ENCODE results near the gene UBE2I. TPM values are rescaled to one million over a fixed set of nuclear protein-coding genes. Genes with fewer than 3 reads are reported as not detected.

The UBE2I gene
- total RNA-seq, 1 donor from 2014 or later, result 86.6 TPM

DNA sequence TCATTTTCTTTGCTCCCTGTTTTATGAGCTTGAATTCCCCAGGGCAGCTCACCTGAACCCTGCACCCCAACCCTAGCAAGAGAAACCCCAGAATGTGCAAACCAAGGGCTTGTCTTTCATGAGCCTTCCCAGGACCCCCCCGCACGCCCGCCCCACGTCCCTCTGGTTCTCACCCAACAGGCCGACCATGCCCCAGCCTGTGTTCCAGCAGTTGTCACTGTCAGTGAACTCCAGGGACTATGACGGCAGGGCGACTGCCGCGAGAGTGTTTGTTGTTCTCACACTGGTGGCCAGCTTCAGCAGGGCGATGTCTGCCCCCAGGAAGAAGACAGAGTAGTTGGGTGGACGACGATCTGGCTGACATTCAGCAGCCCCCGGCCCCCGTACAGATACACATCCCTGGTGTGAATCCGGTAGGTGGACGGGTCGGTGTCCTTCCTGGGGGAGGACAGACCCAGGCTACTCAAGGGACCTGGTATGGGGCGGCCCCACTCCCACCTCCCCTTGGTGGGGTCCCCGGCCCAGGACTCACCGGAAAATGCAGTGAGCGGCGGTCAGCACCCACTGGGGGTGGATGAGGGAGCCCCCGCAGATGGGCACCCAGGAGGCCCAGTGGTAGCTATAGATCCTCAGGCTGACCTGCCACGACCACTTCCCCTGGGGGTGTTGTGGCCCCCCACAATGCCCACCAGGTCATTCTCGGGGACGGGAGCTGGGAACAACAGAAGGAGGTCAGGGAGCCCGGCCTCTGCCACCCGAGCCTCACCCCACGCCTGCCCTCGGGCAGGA is 33.5 kb upstream of the UBE2I start:
- intact Hi-C loops (cut with DNase I), result loop anchor here (10.0 kb wide), 1 partner anchor 59 kb away; the partner anchor contains the start of gene BAIAP3
- no peak for DNase-seq (ENCODE audit: low spot score)

DNA sequence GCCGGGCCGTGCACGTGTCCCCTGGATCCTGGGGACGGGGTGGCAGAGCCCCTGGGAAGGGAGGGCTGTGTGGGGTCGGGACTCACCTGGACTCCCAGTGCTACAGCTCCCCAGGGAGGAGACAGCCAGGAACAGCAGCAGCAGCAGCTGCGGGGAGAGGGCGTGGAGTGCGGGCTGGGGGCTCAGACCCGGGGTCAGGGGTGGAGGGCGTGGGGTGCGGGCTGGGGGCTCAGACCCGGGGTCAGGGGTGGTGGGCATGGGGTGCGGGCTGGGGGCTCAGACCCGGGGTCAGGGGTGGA is 32.9 kb upstream of the UBE2I start:
- intact Hi-C loops (cut with DNase I), result loop anchor here (10.0 kb wide), 1 partner anchor 58 kb away; the partner anchor contains the start of gene BAIAP3
- no peak for DNase-seq (ENCODE audit: low spot score)

DNA sequence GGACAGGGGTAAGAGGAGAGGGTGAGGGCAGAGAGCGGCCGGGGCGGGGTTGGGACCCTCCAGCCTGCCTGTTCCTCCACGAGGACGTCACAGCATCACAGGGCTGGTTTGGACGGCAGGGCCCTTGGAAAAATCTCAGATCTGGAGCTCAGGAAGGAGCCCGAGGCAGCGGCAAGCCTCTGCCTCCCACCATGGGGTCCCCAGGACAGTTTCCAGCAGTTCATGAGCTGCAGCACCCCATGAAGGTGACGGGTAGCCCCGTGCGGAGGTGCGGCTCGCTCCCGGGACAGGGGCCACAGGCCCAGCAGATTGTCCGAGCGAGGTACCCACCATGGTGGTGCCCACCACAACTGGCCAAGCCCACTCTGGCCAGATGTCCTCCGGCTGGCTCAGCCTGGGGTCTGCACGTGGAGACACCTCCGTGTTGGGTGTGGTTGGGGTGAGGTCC is 32.3 kb upstream of the UBE2I start:
- no peak for DNase-seq (ENCODE audit: low spot score)
- intact Hi-C loops (cut with DNase I), result loop anchor here (10.0 kb wide), 1 partner anchor 58 kb away; the partner anchor contains the start of gene BAIAP3

GRCh38 chr16:1277617-1278282 is 31.7 kb upstream of the UBE2I start:
- intact Hi-C loops (cut with DNase I), result loop anchor here (10.0 kb wide), 1 partner anchor 57 kb away; the partner anchor contains the start of gene BAIAP3
- no peak for DNase-seq (ENCODE audit: low spot score)

DNA sequence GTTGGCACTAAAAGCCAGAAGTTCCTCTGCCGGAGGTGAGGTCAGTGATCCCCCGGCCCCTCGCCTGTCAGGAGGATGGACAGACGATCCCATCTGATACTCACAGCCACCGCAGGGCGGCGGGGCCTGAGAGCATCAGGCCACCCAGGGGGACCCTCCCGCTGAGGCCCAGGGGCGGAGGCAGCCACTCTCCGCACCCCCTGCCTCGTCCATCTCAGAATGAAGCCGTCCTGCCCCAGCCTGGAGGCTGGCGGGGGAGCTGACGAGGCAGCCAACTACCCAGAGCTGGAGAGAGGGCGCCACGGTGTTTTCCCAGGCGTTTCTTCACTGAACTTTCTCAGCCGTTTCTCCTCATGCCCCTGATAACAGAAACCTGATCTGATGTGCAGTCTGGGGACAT is 31.0 kb upstream of the UBE2I start:
- intact Hi-C loops (cut with DNase I), result loop anchor here (10.0 kb wide), 1 partner anchor 56 kb away; the partner anchor contains the start of gene BAIAP3
- DNase-seq (ENCODE audit: low spot score), result no peak

DNA sequence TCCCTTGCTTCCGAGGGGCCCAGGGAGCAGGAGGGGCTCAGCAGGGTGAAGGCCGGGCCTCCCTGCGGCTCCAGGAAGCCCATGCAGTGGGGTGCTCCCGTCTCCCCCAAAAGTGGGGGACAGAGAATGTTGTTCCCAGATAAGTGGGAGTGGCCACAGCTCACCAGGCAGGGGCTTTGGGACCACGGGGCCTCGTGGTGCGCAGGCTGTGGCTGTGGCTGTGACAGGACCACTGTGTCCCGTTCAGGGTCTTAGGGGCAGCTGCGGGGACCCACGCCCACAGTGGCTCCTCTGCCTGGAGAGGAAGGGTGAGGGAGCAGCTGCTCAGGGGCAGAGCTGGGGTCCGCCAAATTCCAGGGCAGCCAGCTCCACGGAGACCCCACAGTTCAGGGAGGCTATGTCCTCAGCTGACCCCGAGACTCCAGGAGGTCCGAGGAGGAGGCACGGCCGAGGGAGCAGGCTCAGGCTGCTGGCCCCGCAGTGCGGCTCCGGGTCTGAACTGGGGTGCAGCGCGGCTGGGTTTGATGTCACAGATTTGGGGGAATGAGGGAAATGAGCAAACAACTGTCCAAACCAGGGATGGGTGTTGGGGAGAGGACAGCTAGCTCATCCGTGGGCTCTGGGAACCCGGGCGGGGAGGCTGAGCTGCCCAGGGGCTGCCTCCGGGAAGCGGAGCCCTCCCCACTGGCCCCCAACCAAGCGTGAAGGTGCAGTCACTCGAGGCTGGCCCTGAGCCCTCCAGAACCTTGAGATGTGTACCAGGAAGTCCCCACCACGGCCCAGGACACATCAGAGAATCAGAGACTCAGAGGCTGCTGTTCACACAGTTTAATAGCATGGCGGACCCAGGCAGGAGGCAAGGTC is 30.1 kb upstream of the UBE2I start:
- intact Hi-C loops (cut with DNase I), result loop anchor here (10.0 kb wide), 1 partner anchor 55 kb away; the partner anchor contains the start of gene BAIAP3
- no peak for DNase-seq (ENCODE audit: low spot score)

DNA sequence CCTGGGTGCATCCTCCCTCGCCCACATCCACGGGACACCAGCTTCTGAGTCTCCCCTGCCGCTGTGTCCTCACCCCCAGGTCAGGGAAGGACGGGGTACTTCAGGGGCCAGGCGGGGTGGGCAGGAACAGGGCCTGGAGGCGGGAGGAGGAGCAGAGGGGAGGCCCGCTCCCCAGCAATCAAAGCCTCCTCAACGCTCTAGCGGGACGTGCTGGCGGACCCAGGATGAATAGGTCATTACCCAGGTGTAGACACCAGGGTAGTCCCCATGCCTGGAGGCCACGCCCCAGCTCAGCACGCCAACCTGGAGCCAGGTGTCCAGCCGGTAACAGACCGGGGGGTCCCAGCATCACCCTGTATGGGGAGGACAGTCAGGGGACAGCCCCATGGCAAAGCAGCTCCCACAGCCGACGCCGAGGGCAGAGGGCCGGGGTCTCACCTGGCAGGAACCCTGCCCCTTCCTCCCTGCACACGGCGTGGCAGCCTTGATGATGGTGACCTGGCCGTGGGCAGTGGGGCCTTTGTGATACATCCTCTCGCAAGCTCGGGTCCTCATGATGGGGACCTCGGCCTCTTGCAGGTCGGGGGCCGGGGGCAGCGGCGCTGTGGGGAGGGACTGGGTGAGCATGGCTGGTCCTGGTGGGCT is 29.4 kb upstream of the UBE2I start:
- no peak for DNase-seq (ENCODE audit: low spot score)
- intact Hi-C loops (cut with DNase I), result loop anchor here (10.0 kb wide), 1 partner anchor 55 kb away; the partner anchor contains the start of gene BAIAP3

DNA sequence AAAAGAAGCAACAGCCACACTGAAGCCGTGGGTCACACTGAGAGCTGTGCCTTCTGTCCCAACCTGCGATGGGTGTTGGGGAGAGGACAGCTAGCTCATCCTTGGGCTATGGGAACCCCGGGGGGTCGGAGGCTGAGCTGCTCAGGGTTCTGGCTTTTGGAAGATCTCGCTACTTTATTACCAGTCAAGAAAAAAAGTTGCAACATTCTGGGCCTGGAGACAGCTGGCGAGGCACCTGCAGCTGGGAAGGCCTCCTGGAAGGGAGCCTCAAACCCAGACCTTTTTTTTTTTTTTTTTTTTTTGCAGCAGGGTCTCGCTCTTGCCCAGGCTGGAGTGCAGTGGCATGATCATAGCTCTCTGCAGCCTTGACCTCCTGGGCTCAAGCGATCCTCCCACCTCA is 28.7 kb upstream of the UBE2I start:
- intact Hi-C loops (cut with DNase I), result no loop called here
- DNase-seq (ENCODE audit: low spot score), result no peak

DNA sequence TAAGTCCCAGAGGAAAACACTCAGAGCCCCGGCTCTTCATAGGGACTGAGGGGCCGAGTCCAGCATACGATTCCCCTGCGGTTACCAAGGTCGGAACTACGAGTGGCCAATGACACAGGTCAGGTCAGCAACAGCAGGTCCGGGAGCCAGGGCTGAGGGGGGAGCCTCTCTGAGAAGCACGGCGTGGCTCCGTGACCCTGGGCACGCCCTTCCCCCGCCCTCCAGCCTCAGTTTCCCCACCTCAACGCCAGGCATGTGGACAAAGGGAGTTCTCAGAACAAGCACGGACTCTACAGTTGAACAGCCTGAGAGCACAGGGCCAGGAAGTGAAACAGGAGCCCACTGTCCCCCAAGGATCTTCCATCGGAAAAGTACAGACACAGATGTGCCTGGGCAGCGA is 27.9 kb upstream of the UBE2I start:
- intact Hi-C loops (cut with DNase I), result no loop called here
- no peak for DNase-seq (ENCODE audit: low spot score)

DNA sequence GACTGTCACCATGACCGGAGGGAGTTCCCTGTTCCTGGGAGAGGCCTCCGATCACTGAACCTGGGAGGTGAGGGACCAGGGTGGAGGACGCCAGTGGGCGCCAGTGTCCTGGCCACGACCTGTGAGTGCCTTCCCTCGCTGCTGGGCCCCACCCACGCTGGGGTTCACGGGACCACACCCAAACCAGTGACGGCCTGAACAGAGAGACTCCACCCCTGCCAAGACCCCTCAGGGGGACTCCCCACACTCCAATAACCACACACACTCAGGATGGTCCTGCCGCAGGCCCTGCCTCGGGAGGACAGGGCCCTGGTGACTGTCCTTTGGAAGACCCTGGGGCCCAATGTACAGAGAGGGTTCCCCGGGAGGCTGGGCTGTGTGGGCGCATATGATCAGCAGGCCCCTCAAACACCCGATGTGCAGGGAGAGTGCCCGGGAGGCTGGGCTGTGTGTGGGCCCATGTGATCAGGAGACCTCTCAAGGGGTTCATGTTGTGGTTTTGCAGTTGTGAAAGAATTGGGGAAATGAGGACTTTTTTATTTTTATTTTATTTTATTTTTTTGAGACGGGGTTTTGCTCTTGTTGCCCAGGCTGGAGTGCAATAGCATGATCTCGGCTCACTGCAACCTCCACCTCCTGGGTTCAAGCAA is 27.0 kb upstream of the UBE2I start:
- intact Hi-C loops (cut with DNase I), result no loop called here
- DNase-seq (ENCODE audit: low spot score), result no peak

DNA sequence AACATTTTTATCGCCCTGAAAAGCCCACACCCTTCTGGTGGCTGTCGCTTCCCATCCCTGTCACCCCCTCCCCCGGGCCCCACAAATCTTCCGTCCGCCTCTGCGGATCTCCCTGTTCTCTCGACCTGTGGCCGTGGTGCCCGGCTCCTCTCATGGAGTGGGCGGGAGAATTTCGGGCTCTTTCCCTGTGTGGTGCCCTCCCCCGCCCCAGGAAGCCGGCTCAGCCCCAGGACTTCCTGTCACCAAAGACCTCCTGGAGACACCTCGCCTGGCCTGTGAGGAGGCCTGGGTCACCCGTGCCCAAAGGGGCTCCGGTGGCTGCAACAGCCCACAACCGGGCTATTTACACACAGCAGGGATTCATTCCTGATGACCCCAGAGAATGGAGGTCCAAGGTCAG is 26.1 kb upstream of the UBE2I start:
- DNase-seq (ENCODE audit: low spot score), result no peak
- intact Hi-C loops (cut with DNase I), result no loop called here

- intact Hi-C loops (cut with DNase I), result no loop called here
- no peak for DNase-seq (ENCODE audit: low spot score)
Observed at GRCh38 chr16:1283996-1284616, 25.3 kb upstream of the UBE2I start.

DNA sequence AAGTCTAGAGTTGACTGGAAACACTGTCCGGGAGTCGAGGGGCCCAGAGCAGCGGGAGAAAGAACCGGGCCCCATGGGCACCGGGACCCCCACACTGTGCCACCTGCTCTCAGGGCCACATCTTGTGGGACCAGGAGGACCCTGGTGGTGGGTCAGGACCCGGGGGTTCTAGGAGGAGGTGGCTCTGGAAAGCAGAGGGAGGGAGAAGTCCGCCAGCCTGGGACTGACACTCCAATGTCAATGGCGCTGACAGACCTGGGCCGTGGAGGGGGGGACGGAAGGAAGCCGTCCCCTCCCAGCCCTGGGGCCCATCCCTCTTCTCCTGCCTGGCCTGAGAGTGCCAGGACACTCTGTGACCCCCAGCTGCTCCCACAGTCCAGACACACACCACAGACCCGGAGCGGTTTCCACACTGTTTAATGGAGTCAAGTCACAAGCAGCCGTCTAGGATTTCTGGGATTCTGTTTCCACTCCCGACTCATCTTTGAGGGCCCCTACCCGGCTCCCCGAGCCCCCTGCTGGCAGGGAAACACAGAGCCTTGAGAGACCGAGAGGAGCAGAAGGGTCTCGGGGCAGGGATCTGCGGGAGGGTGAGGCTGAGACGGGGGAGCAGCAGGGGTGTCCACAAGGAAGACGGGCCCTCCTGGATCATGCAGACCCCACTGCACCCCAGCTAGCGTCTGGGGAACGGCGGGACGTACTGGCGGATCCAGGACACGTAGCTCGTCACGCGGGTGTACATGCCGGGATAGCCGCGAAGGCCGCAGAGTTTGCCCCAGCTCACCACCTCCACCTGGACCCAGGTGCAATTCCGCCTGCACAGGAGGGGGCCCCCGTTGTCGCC is 23.5 kb upstream of the UBE2I start:
- no peak for DNase-seq (ENCODE audit: low spot score)
- intact Hi-C loops (cut with DNase I), result no loop called here

DNA sequence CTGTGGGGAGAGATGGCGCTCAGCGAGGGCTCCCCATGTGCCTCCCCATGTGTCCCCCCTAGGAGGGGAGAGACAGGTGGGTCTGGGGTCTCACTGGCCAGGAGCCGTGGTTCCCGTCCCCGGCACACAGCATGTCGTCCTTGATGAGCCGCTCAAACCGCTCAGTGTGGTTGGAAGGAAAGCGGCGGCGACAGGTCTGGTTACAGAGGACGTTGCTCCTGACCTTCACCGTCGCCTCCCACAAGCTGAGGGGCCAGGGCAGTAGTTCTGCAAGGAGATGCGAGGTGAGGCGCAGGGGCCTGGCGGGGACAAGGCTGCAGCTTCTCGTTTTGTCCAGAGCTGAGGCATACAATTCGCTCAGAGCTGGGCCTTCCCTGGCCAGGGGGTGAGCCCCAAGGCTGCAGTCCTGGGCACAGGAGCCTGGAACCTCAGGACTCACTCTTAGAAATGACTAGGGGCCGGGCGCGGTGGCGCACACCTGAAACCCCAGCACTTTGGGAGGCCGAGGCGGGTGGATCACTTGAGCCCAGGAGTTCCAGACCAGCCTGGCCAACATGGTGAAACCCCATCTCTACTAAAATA is 22.8 kb upstream of the UBE2I start:
- no peak for DNase-seq (ENCODE audit: low spot score)
- intact Hi-C loops (cut with DNase I), result no loop called here

GRCh38 chr16:1287982-1288670 is 21.3 kb upstream of the UBE2I start:
- intact Hi-C loops (cut with DNase I), result no loop called here
- DNase-seq (ENCODE audit: low spot score), result no peak

GRCh38 chr16:1288813-1289476 is 20.5 kb upstream of the UBE2I start:
- intact Hi-C loops (cut with DNase I), result no loop called here
- DNase-seq (ENCODE audit: low spot score), result no peak

All from cardiac septum (tissue), 1 donor.